ENCODE measurements around the gene SHANK3.

GRCh38 chr22:50714631-50715179 is 42.1 kb downstream of the SHANK3 start:
- no peak for TF ChIP-seq EZH2 (IDR thresholded peaks at IDR 0.05; ENCODE audit: insufficient read depth, low read length)
- no peak for TF ChIP-seq CTCF (IDR thresholded peaks at IDR 0.05; ENCODE audit: insufficient read depth, low read depth, low read length)
